Gastroesophageal sphincter (tissue), 3 donors: ENCODE results near the gene RHOXF2.
"Not testable (repeated sequence)": the region's sequence is repeated elsewhere in the genome, so short reads cannot be mapped to it uniquely, and the experiment has no call there.

Source experiments
- POLR2A ChIP-seq, 2 donors: fragments of 450-650 bp; IDR thresholded peaks; one replicate each; pipeline ENCODE4 v1.6.1; 2017; ENCODE audit warnings: antibody characterized with exemption in 2 of 2, mild to moderate bottlenecking in 2 of 2, moderate library complexity in 1 of 2
- POLR2AphosphoS5 ChIP-seq: sonication (generic); formaldehyde crosslinking; IDR thresholded peaks from one replicate; pipeline ENCODE4 v1.6.1; 2017; ENCODE audit warnings: antibody characterized with exemption
- TF ChIP-seq, protein P1 (sequence below), 4 experiments: fragments of 200-600 bp in 2 of 4; fragments of 450-650 bp in 2 of 4; sonication (generic) in 1 of 4; IDR thresholded peaks; one replicate each; pipeline ENCODE4 v1.5.1; 2017 to 2019; ENCODE audit warnings: antibody characterized with exemption in 4 of 4, mild to moderate bottlenecking in 2 of 4, moderate library complexity in 2 of 4

DNA sequence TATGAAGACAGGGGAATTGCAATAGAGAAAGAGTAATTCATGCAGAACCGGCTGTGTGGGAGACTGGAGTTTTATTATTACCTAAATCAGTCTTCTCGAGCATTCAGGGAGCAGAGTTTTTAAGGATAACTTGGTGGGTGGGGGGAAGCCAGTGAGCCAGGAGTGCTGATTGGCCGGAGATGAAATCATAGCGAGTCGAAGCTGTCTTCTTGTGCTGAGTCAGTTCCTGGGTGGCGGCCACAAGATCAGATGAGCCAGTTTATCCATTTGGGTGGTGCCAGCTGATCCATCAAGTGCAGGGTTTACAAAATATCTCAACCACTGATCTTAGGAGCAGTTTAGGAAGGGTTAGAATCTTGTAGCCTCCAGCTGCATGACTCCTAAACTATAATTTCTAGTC, 34.8 kb downstream of the RHOXF2 start:
- TF ChIP-seq, protein P1, sequence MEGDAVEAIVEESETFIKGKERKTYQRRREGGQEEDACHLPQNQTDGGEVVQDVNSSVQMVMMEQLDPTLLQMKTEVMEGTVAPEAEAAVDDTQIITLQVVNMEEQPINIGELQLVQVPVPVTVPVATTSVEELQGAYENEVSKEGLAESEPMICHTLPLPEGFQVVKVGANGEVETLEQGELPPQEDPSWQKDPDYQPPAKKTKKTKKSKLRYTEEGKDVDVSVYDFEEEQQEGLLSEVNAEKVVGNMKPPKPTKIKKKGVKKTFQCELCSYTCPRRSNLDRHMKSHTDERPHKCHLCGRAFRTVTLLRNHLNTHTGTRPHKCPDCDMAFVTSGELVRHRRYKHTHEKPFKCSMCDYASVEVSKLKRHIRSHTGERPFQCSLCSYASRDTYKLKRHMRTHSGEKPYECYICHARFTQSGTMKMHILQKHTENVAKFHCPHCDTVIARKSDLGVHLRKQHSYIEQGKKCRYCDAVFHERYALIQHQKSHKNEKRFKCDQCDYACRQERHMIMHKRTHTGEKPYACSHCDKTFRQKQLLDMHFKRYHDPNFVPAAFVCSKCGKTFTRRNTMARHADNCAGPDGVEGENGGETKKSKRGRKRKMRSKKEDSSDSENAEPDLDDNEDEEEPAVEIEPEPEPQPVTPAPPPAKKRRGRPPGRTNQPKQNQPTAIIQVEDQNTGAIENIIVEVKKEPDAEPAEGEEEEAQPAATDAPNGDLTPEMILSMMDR (IDR thresholded peaks at IDR 0.05) = not testable (repeated sequence)
- TF ChIP-seq POLR2A (IDR thresholded peaks at IDR 0.05); POLR2AphosphoS5: not testable (repeated sequence)
